K562 (cell line): ENCODE measurements around the gene LGR6.

Experiments used
- CTCF ChIP-seq, 3 experiments: IDR thresholded peaks in 2 of 3; conservative IDR thresholded peaks in 1 of 3; 2 replicates each; pipeline ENCODE4 v1.5.1; 2011 to 2012; ENCODE audit warnings: low read length in 3 of 3, mild to moderate bottlenecking in 3 of 3, control low read depth in 2 of 3, improper control_type of control experiment in 1 of 3, inconsistent platforms in 1 of 3, low read depth in 1 of 3, mixed read lengths in 1 of 3, moderate library complexity in 1 of 3; ENCODE audit not compliant: insufficient read depth in 2 of 3
- MYC ChIP-seq, 2 experiments: fragments of 250-450 bp in 1 of 2; sonication (Bioruptor Pico) in 1 of 2; IDR thresholded peaks; 2 replicates each; pipeline versions ENCODE4 v1.5.1 to v1.6.1; 2012 to 2021; ENCODE audit warnings: low read depth in 2 of 2, borderline replicate concordance in 1 of 2, improper control_type of control experiment in 1 of 2, low read length in 1 of 2, mild to moderate bottlenecking in 1 of 2, moderate library complexity in 1 of 2
- NR2C2 ChIP-seq, 2 experiments: fragments of 200-800 bp in 1 of 2; sonication (Bioruptor generic) in 1 of 2; sonication (generic) in 1 of 2; formaldehyde crosslinking in 1 of 2; IDR thresholded peaks; 2 replicates each; pipeline versions ENCODE4 v1.6.1 to v1.8.0; 2016 to 2022; ENCODE audit warnings: mild to moderate bottlenecking in 1 of 2, missing compliant biosample characterization in 1 of 2, missing genetic modification characterization in 1 of 2, missing genetic modification reagents in 1 of 2
- POLR2A ChIP-seq: fragments of 450-650 bp; conservative IDR thresholded peaks from 2 replicates; pipeline ENCODE4 v1.6.1; 2016
- RAD21 ChIP-seq, 2 experiments: fragments of 250-450 bp in 1 of 2; fragments of 450-650 bp in 1 of 2; sonication (Bioruptor Pico) in 1 of 2; formaldehyde crosslinking in 1 of 2; IDR thresholded peaks in 1 of 2; conservative IDR thresholded peaks in 1 of 2; 2 replicates each; pipeline versions ENCODE4 v1.4.0 to v1.8.0; 2020 to 2022; ENCODE audit warnings: mild to moderate bottlenecking in 2 of 2, moderate library complexity in 1 of 2
- RFX5 ChIP-seq: IDR thresholded peaks from 2 replicates; pipeline ENCODE4 v1.6.1; 2011; ENCODE audit warnings: low read depth, mild to moderate bottlenecking, improper control_type of control experiment, low read length
- SMAD3 ChIP-seq: fragments of 450-650 bp; formaldehyde crosslinking; conservative IDR thresholded peaks from 2 replicates; pipeline ENCODE4 v1.4.0; 2020; ENCODE audit warnings: mild to moderate bottlenecking
- SMARCE1 ChIP-seq: fragments of 450-650 bp; IDR thresholded peaks from 2 replicates; pipeline ENCODE4 v1.7.1; 2016; ENCODE audit warnings: mild to moderate bottlenecking
- SNIP1 ChIP-seq: fragments of 450-650 bp; IDR thresholded peaks from 2 replicates; pipeline ENCODE4 v1.7.1; 2017; ENCODE audit warnings: low read depth, mild to moderate bottlenecking
- SP2 ChIP-seq: IDR thresholded peaks from 2 replicates; pipeline ENCODE4 v1.6.1; 2011; ENCODE audit warnings: mild to moderate bottlenecking, low read depth, low read length, moderate library complexity; ENCODE audit not compliant: poor library complexity, severe bottlenecking; ENCODE audit errors: extremely low read depth
- USF1 ChIP-seq: sonication (generic); formaldehyde crosslinking; IDR thresholded peaks from 2 replicates; pipeline ENCODE4 v1.9.0; 2022; ENCODE audit warnings: mild to moderate bottlenecking, missing genetic modification reagents
- TF ChIP-seq, protein P1 (sequence below): fragments of 250-450 bp; sonication (Bioruptor Pico); IDR thresholded peaks from 2 replicates; pipeline ENCODE4 v1.8.0; 2021; ENCODE audit warnings: mild to moderate bottlenecking, moderate library complexity
- TF ChIP-seq, protein P2 (sequence below): fragments of 150-350 bp; conservative IDR thresholded peaks from 2 replicates; pipeline ENCODE4 v1.6.1; 2014; ENCODE audit warnings: low read length

GRCh38 chr1:202152399-202152798 is 41.2 kb upstream of the LGR6 start:
- TF ChIP-seq, protein P1, sequence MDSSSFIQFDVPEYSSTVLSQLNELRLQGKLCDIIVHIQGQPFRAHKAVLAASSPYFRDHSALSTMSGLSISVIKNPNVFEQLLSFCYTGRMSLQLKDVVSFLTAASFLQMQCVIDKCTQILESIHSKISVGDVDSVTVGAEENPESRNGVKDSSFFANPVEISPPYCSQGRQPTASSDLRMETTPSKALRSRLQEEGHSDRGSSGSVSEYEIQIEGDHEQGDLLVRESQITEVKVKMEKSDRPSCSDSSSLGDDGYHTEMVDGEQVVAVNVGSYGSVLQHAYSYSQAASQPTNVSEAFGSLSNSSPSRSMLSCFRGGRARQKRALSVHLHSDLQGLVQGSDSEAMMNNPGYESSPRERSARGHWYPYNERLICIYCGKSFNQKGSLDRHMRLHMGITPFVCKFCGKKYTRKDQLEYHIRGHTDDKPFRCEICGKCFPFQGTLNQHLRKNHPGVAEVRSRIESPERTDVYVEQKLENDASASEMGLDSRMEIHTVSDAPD (CRISPR knock-in tag): no peak
- no peak for TF ChIP-seq MYC (IDR thresholded peaks at IDR 0.05; ENCODE audit: low read depth, low read length)
- TF ChIP-seq MYC (CRISPR knock-in tag; IDR thresholded peaks at IDR 0.05; ENCODE audit: borderline replicate concordance, low read depth): no peak
- no peak for TF ChIP-seq SMAD3 (CRISPR knock-in tag)
- no peak for TF ChIP-seq USF1
- TF ChIP-seq RAD21 (CRISPR knock-in tag; conservative IDR thresholded peaks at IDR 0.05 in 1 of 2, IDR thresholded peaks at IDR 0.05 in 1 of 2): no peak
- no peak for TF ChIP-seq POLR2A
- no peak for TF ChIP-seq SNIP1
- TF ChIP-seq, protein P2, sequence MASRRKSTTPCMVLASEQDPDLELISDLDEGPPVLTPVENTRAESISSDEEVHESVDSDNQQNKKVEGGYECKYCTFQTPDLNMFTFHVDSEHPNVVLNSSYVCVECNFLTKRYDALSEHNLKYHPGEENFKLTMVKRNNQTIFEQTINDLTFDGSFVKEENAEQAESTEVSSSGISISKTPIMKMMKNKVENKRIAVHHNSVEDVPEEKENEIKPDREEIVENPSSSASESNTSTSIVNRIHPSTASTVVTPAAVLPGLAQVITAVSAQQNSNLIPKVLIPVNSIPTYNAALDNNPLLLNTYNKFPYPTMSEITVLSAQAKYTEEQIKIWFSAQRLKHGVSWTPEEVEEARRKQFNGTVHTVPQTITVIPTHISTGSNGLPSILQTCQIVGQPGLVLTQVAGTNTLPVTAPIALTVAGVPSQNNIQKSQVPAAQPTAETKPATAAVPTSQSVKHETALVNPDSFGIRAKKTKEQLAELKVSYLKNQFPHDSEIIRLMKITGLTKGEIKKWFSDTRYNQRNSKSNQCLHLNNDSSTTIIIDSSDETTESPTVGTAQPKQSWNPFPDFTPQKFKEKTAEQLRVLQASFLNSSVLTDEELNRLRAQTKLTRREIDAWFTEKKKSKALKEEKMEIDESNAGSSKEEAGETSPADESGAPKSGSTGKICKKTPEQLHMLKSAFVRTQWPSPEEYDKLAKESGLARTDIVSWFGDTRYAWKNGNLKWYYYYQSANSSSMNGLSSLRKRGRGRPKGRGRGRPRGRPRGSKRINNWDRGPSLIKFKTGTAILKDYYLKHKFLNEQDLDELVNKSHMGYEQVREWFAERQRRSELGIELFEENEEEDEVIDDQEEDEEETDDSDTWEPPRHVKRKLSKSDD: no peak
- no peak for TF ChIP-seq RFX5
- TF ChIP-seq SMARCE1: no peak
- TF ChIP-seq SP2: no peak
- TF ChIP-seq CTCF (IDR thresholded peaks at IDR 0.05 in 2 of 3, conservative IDR thresholded peaks at IDR 0.05 in 1 of 3; ENCODE audit: insufficient read depth in 2 of 3, low read depth in 1 of 3, low read length in 3 of 3): no peak
- no peak for TF ChIP-seq NR2C2 (CRISPR knock-in tag; IDR thresholded peaks at IDR 0.05)
- no peak for TF ChIP-seq NR2C2 (tag; IDR thresholded peaks at IDR 0.05)
